Central memory CD4-positive, alpha-beta T cell (primary cell): ENCODE data around the gene DCTD.

Experiments used
- DNase-seq: peaks from one replicate; pipeline ENCODE4 v3.0.0; 2022

Gene DCTD

GRCh38 chr4:182890202-182890601, 27.0 kb downstream of the DCTD start:
- no peak for DNase-seq

GRCh38 chr4:182888891-182889290, 28.3 kb downstream of the DCTD start:
- no peak for DNase-seq

- no peak for DNase-seq
These were observed 30.4 kb downstream of the DCTD start for GRCh38 chr4:182886768-182887167.

- no peak for DNase-seq
These were observed 31.0 kb downstream of the DCTD start for GRCh38 chr4:182886205-182886604.

- DNase-seq = no peak
These were observed 31.5 kb downstream of the DCTD start for GRCh38 chr4:182885738-182886077.

GRCh38 chr4:182885022-182885737, 32.0 kb downstream of the DCTD start:
- no peak for DNase-seq

- no peak for DNase-seq
These were observed 33.1 kb downstream of the DCTD start for GRCh38 chr4:182884040-182884439.

- no peak for DNase-seq
These were observed 33.8 kb downstream of the DCTD start for GRCh38 chr4:182883351-182883750.

GRCh38 chr4:182881914-182882313, 35.3 kb downstream of the DCTD start:
- no peak for DNase-seq

- DNase-seq = no peak
These were observed 36.5 kb downstream of the DCTD start for GRCh38 chr4:182880387-182881356.

- no peak for DNase-seq
These were observed 37.3 kb downstream of the DCTD start for GRCh38 chr4:182879913-182880312.

GRCh38 chr4:182878633-182879495, 38.3 kb downstream of the DCTD start:
- no peak for DNase-seq

GRCh38 chr4:182877326-182877883, 39.8 kb downstream of the DCTD start:
- DNase-seq = no peak

GRCh38 chr4:182876427-182876826, 40.8 kb downstream of the DCTD start:
- DNase-seq = no peak

GRCh38 chr4:182875453-182876405, 41.5 kb downstream of the DCTD start:
- no peak for DNase-seq

- DNase-seq = no peak
These were observed 42.3 kb downstream of the DCTD start for GRCh38 chr4:182874797-182875345.

- DNase-seq = no peak
These were observed 42.9 kb downstream of the DCTD start for GRCh38 chr4:182874304-182874751.

- DNase-seq = no peak
These were observed 43.5 kb downstream of the DCTD start for GRCh38 chr4:182873726-182874125.

GRCh38 chr4:182873289-182873688, 43.9 kb downstream of the DCTD start:
- no peak for DNase-seq

- DNase-seq = no peak
These were observed 44.3 kb downstream of the DCTD start for GRCh38 chr4:182872886-182873285.

- DNase-seq = no peak
These were observed 45.6 kb downstream of the DCTD start for GRCh38 chr4:182871616-182872015.
